HepG2 (cell line): ENCODE data around the gene FAAP20. TPM values are rescaled to one million over a fixed set of nuclear protein-coding genes. Genes with fewer than 3 reads are reported as not detected.
A peak's percentile ranks its signal among the peaks of the same experiment; 100 is the strongest.

Experiments
- AGO2 ChIP-seq: fragments of 200-400 bp; formaldehyde crosslinking; optimal IDR thresholded peaks from 2 replicates; pipeline ENCODE3; 2017; ENCODE audit warnings: mild to moderate bottlenecking, low read depth, low read length, moderate library complexity
- ARID2 ChIP-seq: sonication (generic); formaldehyde crosslinking; IDR thresholded peaks from 2 replicates; pipeline ENCODE4 v1.8.1; 2022; ENCODE audit warnings: mild to moderate bottlenecking, missing genetic modification reagents, borderline replicate concordance
- CAMTA2 ChIP-seq: sonication (generic); formaldehyde crosslinking; IDR thresholded peaks from 2 replicates; pipeline ENCODE4 v1.4.0; 2020; ENCODE audit warnings: mild to moderate bottlenecking, missing genetic modification reagents, borderline replicate concordance
- CBX2 ChIP-seq, 2 experiments: fragments of 200-600 bp in 1 of 2; sonication (generic); formaldehyde crosslinking in 1 of 2; IDR thresholded peaks; 2 replicates each; pipeline versions ENCODE4 v1.7.0 to v1.8.1; 2018 to 2022; ENCODE audit warnings: low read depth in 2 of 2, low read length in 1 of 2, mild to moderate bottlenecking in 1 of 2, missing genetic modification reagents in 1 of 2
- CREB1 ChIP-seq, 2 experiments: fragments of 450-650 bp in 1 of 2; IDR thresholded peaks; 2 replicates each; pipeline ENCODE4 v1.6.1; 2016 to 2017; ENCODE audit warnings: control low read depth in 1 of 2, mild to moderate bottlenecking in 1 of 2, missing compliant biosample characterization in 1 of 2, missing genetic modification characterization in 1 of 2
- CTCF ChIP-seq: sonication (generic); formaldehyde crosslinking; IDR thresholded peaks from 2 replicates; pipeline ENCODE4 v1.5.0; 2020; ENCODE audit warnings: mild to moderate bottlenecking, missing genetic modification reagents, moderate library complexity
- DMTF1 ChIP-seq: sonication (generic); formaldehyde crosslinking; IDR thresholded peaks from 2 replicates; pipeline ENCODE4 v1.4.0; 2020; ENCODE audit warnings: mild to moderate bottlenecking, missing genetic modification reagents
- DNMT1 ChIP-seq: sonication (generic); formaldehyde crosslinking; IDR thresholded peaks from 2 replicates; pipeline ENCODE4 v1.5.1; 2020; ENCODE audit warnings: mild to moderate bottlenecking, missing genetic modification reagents
- GATAD2A ChIP-seq: IDR thresholded peaks from 2 replicates; pipeline ENCODE4 v1.6.1; 2016
- HHEX ChIP-seq: IDR thresholded peaks from 2 replicates; pipeline ENCODE4 v1.6.1; 2016; ENCODE audit warnings: control low read depth
- KLF15 ChIP-seq: sonication (generic); formaldehyde crosslinking; IDR thresholded peaks from 2 replicates; pipeline ENCODE4 v1.8.1; 2023; ENCODE audit warnings: borderline replicate concordance, mild to moderate bottlenecking, inconsistent platforms, missing genetic modification reagents, mixed read lengths
- MLLT10 ChIP-seq: sonication (generic); formaldehyde crosslinking; IDR thresholded peaks from 2 replicates; pipeline ENCODE4 v1.4.0; 2020; ENCODE audit warnings: missing genetic modification reagents
- NCOA5 ChIP-seq: sonication (generic); formaldehyde crosslinking; IDR thresholded peaks from 2 replicates; pipeline ENCODE4 v1.4.0; 2020; ENCODE audit warnings: missing genetic modification reagents
- NFYB ChIP-seq: sonication (generic); formaldehyde crosslinking; IDR thresholded peaks from 2 replicates; pipeline ENCODE4 v1.4.0; 2020; ENCODE audit warnings: missing genetic modification reagents
- NKX3-1 ChIP-seq: sonication (generic); formaldehyde crosslinking; IDR thresholded peaks from 2 replicates; pipeline ENCODE4 v1.5.0; 2020; ENCODE audit warnings: missing genetic modification reagents
- PHB2 ChIP-seq: fragments of 450-650 bp; IDR thresholded peaks from 2 replicates; pipeline ENCODE4 v1.6.1; 2018; ENCODE audit not compliant: partially characterized antibody
- PITX1 ChIP-seq: sonication (generic); formaldehyde crosslinking; IDR thresholded peaks from 2 replicates; pipeline ENCODE4 v1.5.1; 2020; ENCODE audit warnings: mild to moderate bottlenecking, missing genetic modification reagents
- SRSF1 ChIP-seq: fragments of 200-400 bp; formaldehyde crosslinking; optimal IDR thresholded peaks from 2 replicates; pipeline ENCODE3; 2017; ENCODE audit warnings: mild to moderate bottlenecking, low read depth, low read length, moderate library complexity
- STAT5B ChIP-seq: sonication (generic); formaldehyde crosslinking; IDR thresholded peaks from 2 replicates; pipeline ENCODE4 v1.4.0; 2020; ENCODE audit warnings: missing genetic modification reagents
- TARDBP ChIP-seq: sonication (generic); formaldehyde crosslinking; IDR thresholded peaks from 2 replicates; pipeline ENCODE4 v1.8.0; 2022; ENCODE audit warnings: mild to moderate bottlenecking, missing genetic modification reagents
- TBP ChIP-seq: sonication (generic); formaldehyde crosslinking; IDR thresholded peaks from 2 replicates; pipeline ENCODE4 v1.5.0; 2020; ENCODE audit warnings: missing genetic modification reagents
- TERF1 ChIP-seq: sonication (generic); formaldehyde crosslinking; IDR thresholded peaks from 2 replicates; pipeline ENCODE4 v1.8.0; 2022; ENCODE audit warnings: mild to moderate bottlenecking, missing genetic modification reagents, moderate library complexity
- ZNF790 ChIP-seq: sonication (generic); formaldehyde crosslinking; IDR thresholded peaks from 2 replicates; pipeline ENCODE4 v1.8.0; 2022; ENCODE audit warnings: missing genetic modification reagents, mild to moderate bottlenecking, borderline replicate concordance
- ZUFSP ChIP-seq: sonication (generic); formaldehyde crosslinking; IDR thresholded peaks from 2 replicates; pipeline ENCODE4 v1.9.0; 2021; ENCODE audit warnings: missing genetic modification reagents, mild to moderate bottlenecking, borderline replicate concordance
- polyA plus RNA-seq, 8 experiments: library from polyadenylated mRNA; depleted of rRNA in 3 of 8; stranded (reverse) in 7 of 8; unstranded in 1 of 8; fragments of >200 nt; fragmentation: Illumina TruSeq in 4 of 8; extraction: Trizol in 4 of 8; gene quantifications; 2 replicates each; pipeline versions ENCODE4 v1.2.1 to v1.2.3, GENCODE V29; 2011 to 2016; ENCODE audit warnings: low read depth in 4 of 8, missing spikeins in 1 of 8, mixed read lengths in 1 of 8; ENCODE audit not compliant: insufficient read depth in 1 of 8
- total RNA-seq, 5 experiments: library from RNA; depleted of rRNA; stranded (reverse); fragments of >200 nt; fragmentation: Illumina TruSeq; extraction: Trizol; gene quantifications; 2 replicates each; pipeline ENCODE4 v1.2.3, GENCODE V29; 2016; ENCODE audit warnings: low read depth in 1 of 5

Gene FAAP20
- total and polyA plus RNA-seq, 2 of the 13 experiments (the other 11 are each of a cell fraction or from before 2014, with no cell fraction given), result 9.6 to 10.8 TPM

GRCh38 chr1:2230781-2231531 lies 36.4 kb upstream of the FAAP20 start (continued):
- TF ChIP-seq CTCF (CRISPR knock-in tag) (peak; percentile 27), STAT5B (CRISPR knock-in tag) (no peak), ARID2 (CRISPR knock-in tag) (0 out of 2 replicates have a peak, but pooled peaks have one; percentile 50), NFYB (0 out of 2 replicates have a peak, but pooled peaks have one; percentile 8), NCOA5 (CRISPR knock-in tag) (no peak), ZNF790 (CRISPR knock-in tag) (no peak), MLLT10 (CRISPR knock-in tag) (no peak), CAMTA2 (CRISPR knock-in tag) (no peak), PITX1 (CRISPR knock-in tag) (no peak), SRSF1 (no peak), TERF1 (no peak), ZUFSP (CRISPR knock-in tag) (no peak), AGO2 (peak; percentile 41), TARDBP (CRISPR knock-in tag) (no peak), CREB1 (IDR thresholded peaks at IDR 0.05) (0 out of 2 replicates have a peak, but pooled peaks have one; percentile 15), CREB1 (CRISPR knock-in tag; IDR thresholded peaks at IDR 0.05) (no peak), DNMT1 (CRISPR knock-in tag) (peak; percentile 3; the same call in 1 of the 2 replicates), KLF15 (CRISPR knock-in tag) (no peak), NKX3-1 (CRISPR knock-in tag) (no peak), PHB2 (no peak), HHEX (no peak), DMTF1 (no peak), TBP (CRISPR knock-in tag) (no peak), GATAD2A (CRISPR knock-in tag) (no peak), CBX2 (IDR thresholded peaks at IDR 0.05; ENCODE audit: low read depth, low read length) (no peak), CBX2 (CRISPR knock-in tag; IDR thresholded peaks at IDR 0.05; ENCODE audit: low read depth) (no peak)
